Measurements from ENCODE around the gene TBCK. TPM values are rescaled to one million over a fixed set of nuclear protein-coding genes. Genes with fewer than 3 reads are reported as not detected.
"Not testable (repeated sequence)": the region's sequence is repeated elsewhere in the genome, so short reads cannot be mapped to it uniquely, and the experiment has no call there.

Gene TBCK
- polyA plus RNA-seq, 1 donor: 22.3 TPM

GRCh38 chr4:106284227-106284626 lies 31.8 kb downstream of the TBCK start:
- DNase-seq: no peak

- DNase-seq: no peak
Measured at GRCh38 chr4:106277140-106277675, 38.8 kb downstream of the TBCK start.

GRCh38 chr4:106273831-106274230 lies 42.2 kb downstream of the TBCK start:
- DNase-seq: no peak

GRCh38 chr4:106270736-106271135 lies 45.3 kb downstream of the TBCK start:
- no peak for DNase-seq

GRCh38 chr4:106269711-106270110 lies 46.3 kb downstream of the TBCK start:
- no peak for DNase-seq

- no peak for DNase-seq
Measured at GRCh38 chr4:106268786-106269185, 47.2 kb downstream of the TBCK start.

- peak; percentile 40 for DNase-seq
Measured at GRCh38 chr4:106266201-106266600, 49.8 kb downstream of the TBCK start.

GRCh38 chr4:106264331-106264728 lies 51.7 kb downstream of the TBCK start:
- no peak for DNase-seq

- no peak for DNase-seq
Measured at GRCh38 chr4:106263594-106264330, 52.2 kb downstream of the TBCK start.

GRCh38 chr4:106261980-106262379 lies 54.0 kb downstream of the TBCK start:
- DNase-seq: no peak

- no peak for DNase-seq
Measured at GRCh38 chr4:106258145-106259045, 57.6 kb downstream of the TBCK start.

- DNase-seq: no peak
Measured at GRCh38 chr4:106256190-106256589, 59.8 kb downstream of the TBCK start.

GRCh38 chr4:106255195-106255594 lies 60.8 kb downstream of the TBCK start:
- no peak for DNase-seq

GRCh38 chr4:106253364-106254129 lies 62.5 kb downstream of the TBCK start:
- DNase-seq: no peak

- DNase-seq: no peak
Measured at GRCh38 chr4:106247600-106247999, 68.4 kb downstream of the TBCK start.

GRCh38 chr4:106246441-106246840 lies 69.6 kb downstream of the TBCK start:
- DNase-seq: no peak

GRCh38 chr4:106245176-106245575 lies 70.8 kb downstream of the TBCK start:
- DNase-seq: no peak

- DNase-seq: no peak
Measured at GRCh38 chr4:106240699-106241098, 75.3 kb downstream of the TBCK start.

- peak; percentile 4 for DNase-seq
Measured at GRCh38 chr4:106238820-106239420, 77.1 kb downstream of the TBCK start.

- DNase-seq: no peak
Measured at GRCh38 chr4:106231931-106232330, 84.1 kb downstream of the TBCK start.

GRCh38 chr4:106222548-106222947 lies 93.5 kb downstream of the TBCK start:
- DNase-seq: no peak

GRCh38 chr4:106213291-106213690 lies 102.7 kb downstream of the TBCK start:
- not testable (repeated sequence) for DNase-seq

All from hindlimb muscle (tissue), 1 donor.